Measurements from ENCODE around the gene RHOBTB1.
"Not testable (repeated sequence)": the region's sequence is repeated elsewhere in the genome, so short reads cannot be mapped to it uniquely, and the experiment has no call there.

The RHOBTB1 gene

DNA sequence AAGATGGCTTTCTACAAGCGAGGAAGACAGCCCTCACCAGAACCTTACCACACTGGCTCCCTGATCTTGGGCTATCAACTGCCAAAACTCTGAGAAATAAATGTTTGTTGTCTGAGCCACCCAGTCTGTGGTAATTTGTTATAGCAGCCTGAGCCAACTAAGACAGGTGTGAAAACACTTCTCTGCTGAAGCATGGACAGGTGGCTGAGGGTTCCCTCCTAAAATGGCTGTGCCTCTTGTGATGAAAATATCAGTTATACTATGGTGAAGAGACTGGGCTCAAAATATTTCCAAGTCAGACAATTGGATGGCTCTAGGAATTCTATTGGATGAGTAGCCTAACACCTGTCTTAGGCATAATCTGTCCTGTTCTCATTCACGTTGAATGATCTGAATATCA, 87.6 kb downstream of the RHOBTB1 start:
- no peak for DNase-seq

DNA sequence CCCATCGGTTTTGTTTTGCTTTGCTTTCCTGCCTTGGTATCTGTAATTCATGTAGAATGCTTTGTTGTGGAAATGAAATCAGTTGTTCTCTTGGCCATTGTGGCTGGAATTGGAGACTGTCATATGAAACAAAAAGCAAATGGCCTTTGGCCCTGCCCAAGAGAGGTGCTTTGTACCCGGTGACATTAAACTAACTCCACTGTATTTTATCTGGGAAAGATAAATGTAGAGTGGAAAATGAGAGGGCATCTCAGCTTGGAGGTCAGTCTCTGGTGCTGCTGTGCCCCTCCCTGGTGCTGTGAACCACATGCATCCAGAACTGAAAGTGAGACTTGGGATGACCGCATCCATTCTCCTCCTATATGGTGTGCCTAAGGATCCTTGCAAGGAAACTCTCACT, 90.3 kb downstream of the RHOBTB1 start:
- no peak for DNase-seq

DNA sequence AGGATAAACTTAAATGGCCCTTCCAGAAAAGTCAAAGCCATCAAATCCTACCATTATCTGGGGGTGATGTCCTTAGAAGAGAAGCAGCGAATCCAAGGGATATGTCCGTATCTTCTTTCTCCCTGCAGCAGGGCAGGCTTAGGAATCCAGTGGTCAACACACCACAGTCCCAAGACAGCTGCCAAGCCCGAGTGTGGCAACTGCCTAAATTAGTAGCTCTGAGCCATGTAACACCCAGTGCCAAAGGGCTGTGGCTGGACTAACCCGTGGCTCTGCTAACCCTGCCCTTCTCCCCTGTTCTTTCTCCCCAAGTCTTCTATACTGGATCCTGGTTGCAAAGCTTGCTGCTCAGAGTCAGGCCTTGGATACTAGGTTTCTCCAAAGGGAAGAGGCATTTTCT, 90.9 kb downstream of the RHOBTB1 start:
- no peak for DNase-seq

DNA sequence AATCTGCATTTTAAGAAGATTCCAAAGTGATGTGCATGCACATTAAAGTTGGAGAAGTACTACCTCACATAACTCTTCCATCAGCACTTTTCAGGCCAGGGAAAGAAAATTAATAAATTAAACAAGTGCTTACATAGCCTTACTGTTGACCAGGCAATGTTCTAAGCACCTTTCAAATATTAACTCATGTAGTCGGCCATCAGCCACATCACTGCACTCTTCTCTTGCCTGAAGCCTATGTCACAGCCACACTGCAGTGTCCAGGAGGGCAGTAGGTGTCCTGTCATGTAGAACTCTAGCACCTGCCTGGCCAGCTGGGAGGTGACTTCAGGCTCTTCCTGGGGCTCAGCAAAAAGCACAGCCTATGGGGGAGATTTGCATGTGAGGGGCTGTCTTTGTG, 94.2 kb downstream of the RHOBTB1 start:
- DNase-seq = no peak

DNA sequence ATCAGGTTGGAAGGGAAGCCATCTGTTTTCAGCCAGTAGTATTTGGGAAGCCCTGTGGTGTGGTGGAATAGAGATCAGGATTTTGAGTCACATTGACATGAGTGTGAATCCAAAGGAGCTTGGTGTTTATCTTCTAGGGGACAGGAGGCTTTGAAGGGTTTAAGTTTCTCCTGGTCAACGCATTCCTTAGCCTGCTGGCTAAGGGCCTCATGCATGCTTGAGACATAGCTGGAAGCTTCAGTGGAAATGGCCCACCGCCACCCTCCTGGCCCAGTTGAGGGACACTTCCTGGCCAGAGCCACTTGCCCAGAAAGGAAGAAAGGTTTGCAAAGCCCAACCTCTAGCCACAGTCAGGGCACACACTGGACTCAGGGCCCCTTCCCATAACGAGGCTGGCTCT, 94.8 kb downstream of the RHOBTB1 start:
- no peak for DNase-seq

DNA sequence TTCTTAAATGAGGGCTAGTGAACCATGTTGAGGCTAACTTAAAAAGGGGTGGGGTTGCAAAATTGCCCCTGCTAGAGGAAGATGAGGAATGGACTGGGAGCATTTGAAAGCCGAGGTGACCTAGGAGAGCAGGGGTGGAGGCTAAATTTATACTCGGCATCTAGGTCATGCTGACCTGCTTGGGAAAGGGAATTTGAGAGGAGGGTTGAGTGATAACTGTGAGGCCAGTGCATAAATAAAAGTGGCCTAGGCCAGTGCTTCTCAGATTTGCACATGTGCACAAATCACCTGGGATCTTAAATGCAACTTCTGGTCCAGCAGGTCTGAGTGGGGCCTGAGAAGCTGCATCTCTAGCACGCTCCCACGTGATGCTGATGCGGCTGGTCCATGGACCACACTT, 95.3 kb downstream of the RHOBTB1 start:
- DNase-seq = no peak

DNA sequence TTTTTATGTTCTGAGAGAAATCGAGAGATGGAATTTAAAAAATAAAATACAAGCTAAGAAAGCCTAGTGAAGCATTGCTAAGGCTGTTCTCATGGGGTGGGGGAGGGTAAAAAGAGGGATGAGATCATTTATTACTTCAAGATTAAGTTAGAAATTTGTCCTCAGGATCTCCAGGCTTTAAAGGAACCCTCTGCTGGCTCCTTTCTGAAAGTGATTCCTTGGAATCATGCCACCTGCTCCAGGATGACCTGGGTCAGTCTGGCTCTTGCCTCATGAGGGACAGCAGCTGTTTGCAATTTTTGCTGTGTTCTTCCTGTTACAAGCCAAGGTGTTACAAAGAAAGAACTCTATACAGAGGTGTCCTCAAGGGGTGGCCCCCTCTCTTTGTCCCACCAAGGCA, 95.9 kb downstream of the RHOBTB1 start:
- no peak for DNase-seq

DNA sequence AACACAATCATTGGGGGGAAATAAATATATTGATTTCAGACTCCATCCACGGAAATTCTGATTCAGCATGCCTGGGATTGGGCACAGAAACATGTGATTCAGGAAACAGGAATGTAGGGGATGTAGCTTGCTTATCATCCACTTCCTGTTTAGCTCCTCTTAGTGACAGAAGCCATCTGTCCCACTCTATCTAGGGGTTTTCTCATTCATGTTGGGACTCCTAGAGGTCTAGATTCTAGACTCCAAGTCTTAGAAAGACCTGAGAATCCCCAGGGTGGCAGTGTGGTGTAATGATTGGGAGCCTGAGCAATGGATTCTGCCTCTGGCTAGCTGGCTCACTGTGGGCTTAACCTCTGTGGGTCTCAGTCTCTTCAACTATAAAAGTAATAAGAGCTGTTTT, 97.8 kb downstream of the RHOBTB1 start:
- peak in 1 of 2 experiments; percentile 28 for DNase-seq

DNA sequence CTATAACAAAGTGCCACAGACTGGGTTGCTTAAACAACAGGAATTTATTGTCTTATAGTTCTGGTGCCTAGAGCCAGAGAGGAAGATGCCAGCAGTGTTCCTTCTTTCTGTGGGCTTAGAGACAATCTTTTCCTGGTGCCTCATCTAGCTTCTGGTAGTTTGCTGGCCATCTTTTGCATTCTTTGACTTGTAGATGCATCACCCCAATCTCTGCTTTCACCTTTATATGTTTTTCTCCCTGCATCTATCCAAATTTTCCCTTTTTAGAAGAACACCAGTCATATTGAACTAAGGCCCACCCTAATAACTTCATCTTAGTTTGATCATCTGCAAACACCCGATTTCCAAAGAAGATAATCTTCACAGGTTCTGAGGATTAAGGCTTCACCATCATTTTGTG, 98.9 kb downstream of the RHOBTB1 start:
- DNase-seq = no peak

DNA sequence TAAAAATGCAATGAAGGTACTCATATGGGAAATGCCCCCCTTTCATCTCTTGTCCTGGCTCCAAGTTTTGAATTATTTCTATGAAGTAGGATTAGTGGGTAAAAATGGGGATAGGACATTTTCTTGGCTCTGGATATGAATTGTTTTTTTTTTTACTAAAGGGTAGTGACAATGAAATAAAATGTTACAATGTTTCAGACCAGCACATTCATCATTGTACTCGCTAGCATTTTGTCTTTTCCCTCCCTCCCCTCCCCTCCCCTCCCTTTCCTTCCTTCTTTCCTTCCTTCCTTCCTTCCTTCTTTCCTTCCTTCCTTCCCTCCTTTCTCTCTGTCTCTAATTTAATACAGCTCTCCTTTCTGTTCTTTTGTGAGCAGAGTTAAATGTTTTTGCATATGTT, 101.3 kb downstream of the RHOBTB1 start:
- no peak for DNase-seq

DNA sequence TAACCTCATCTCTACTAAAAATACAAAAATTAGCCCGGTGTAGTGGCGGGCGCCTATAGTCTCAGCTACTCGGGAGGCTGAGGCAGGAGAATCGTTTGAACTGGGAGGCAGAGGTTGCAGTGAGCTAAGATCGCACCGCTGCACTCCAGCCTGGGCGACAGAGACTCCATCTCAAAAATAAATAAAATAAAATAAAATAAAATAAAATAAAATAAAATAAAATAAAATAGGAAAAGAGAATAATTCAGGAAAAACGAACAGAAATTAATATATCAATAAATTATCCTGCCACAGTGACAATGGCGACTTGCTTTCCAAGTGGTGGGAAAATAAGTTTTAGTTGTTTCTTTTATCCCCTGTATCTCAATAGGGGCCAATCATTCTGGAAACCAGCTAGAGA, 102.8 kb downstream of the RHOBTB1 start:
- not testable (repeated sequence) for DNase-seq

DNA sequence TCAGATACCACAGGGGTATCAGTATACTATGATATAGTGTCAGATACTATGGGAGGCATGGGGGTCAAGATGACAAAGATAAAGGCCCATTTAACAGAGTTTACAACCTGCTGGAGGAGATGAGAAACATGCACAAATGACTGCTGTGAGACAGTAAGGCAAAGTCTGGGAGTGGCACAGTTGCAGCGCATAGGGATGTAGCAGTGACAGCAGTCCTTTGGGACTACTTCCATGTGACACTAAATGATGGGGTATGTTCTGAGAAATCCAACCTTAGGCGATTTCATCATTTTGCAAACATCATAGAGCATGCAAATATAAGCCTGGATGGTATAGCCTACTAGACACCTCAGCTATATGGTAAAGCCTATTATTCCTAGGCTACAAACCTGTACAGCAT, 108.9 kb downstream of the RHOBTB1 start:
- no peak for DNase-seq

DNA sequence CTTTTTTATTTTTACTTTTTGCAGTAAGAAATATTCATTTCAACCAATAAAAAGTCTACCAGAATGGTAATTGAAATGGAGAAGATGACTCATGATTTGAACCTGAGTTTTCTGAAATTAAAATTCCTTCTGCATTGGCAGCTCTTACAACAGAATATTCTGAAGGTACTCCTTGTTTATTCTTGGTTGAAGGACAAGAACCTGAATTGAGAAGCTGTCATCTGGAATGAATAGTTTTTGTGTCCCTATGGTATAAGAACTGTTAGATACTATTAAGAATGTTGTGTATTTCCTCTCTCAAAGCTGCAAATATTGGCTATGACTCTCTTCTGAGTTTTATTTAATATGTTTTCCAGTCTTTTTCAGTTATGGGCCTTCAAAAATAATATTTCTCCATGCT, 109.6 kb downstream of the RHOBTB1 start:
- DNase-seq = no peak

DNA sequence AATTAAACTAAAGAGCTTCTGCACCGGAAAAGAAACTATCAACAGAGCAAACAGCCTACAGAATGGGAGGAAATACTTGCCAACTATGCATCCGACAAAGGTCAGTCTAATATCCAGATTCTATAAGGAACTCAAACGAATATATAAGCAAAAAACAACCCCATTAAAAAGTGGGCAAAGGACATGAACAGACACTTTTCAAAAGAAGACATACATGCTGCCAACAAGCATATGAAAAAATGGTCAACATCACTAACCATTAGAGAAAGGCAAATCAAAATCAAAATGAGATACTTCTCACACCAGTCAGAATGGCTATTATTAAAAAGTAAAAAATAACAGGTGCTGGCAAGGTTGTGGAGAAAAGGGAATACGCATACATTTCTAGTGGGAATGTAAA, 111.8 kb downstream of the RHOBTB1 start:
- DNase-seq = not testable (repeated sequence)

DNA sequence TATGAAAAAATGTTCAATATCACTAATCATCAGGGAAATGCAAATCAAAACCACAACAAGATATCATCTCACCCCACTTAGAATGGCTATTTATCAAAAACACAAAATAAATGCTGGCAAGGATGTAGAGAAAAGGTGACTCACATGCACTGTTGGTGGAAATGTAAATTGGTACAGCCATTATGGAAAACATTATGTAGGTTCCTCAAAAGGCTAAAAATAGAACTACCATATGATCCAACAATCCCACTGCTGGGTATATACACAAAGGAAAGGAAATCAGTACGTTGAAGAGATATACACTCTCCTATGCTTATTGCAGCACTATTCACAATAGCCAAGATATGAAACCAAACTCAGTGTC, 115.5 kb downstream of the RHOBTB1 start:
- DNase-seq = peak in 1 of 2 experiments; percentile 15

DNA sequence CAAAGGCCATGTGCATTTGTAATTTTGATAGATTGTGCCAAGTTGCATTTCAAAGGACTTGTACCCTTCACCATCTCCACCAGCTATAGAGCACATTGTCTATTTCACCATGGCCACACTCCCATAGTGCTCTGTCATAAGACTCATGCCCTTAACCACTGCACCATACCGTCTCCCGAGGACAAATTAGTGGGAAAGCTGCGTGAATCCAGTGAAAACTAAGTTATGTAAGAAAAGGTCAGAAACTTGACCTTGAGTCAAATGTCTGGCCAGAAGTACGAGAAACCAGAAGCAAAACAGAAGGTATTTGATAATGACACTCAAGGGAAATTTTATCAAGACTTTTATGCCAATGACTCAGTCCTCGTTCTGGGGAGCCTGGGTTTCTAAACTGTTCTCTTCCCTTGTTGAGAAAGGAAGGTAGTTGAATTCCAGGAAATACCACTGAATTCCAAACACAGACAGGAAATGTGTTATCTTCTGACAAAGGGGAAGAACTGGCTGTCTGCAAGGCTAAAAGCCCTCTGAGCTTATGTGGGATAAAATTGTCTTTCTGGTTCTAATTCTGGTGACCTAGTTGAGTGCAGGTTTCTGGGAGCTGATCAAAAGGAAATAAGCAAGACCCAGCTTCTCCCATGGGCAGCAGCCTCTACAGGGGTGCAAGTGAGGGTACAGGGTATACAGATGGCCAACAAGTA, 116.0 kb downstream of the RHOBTB1 start:
- DNase-seq = peak in 1 of 2 experiments; percentile 71

DNA sequence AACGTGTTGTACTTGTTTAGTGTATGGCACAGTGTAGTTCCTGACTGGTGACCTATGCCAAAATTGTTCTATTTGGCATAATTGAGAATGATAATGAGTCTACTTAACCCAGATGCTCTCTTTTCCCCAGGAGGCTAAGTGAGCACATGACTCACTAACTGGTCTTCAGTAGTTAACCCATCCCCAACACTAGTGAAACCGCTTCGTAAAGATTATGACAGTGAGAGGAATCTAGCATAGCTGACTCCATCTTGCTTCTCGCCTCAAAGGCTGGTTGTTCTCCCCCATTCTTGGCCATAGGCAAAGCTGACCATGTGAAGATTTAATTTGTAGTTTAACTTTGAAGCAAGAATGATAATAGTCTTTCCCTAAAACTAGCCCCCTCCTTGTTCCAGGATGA, 118.5 kb downstream of the RHOBTB1 start:
- DNase-seq = no peak

DNA sequence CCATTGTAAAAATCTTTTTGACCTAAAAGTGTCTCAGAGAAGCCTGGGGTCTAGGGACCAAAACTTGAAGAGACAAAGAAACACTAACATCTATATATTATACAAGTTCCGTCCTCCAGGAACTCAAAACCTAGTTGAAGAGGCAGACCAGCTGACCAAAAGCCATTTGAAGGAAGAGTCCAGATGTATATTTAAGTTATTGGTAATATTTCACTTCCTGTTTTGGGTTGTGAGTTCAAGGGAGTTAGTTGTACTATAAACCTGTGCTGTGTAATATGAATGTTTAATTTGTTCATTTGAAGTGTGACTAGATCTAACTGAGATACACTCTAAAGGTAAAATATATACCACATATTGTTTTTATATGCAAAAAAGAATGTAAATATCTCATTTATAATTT, 120.7 kb downstream of the RHOBTB1 start:
- DNase-seq = no peak

DNA sequence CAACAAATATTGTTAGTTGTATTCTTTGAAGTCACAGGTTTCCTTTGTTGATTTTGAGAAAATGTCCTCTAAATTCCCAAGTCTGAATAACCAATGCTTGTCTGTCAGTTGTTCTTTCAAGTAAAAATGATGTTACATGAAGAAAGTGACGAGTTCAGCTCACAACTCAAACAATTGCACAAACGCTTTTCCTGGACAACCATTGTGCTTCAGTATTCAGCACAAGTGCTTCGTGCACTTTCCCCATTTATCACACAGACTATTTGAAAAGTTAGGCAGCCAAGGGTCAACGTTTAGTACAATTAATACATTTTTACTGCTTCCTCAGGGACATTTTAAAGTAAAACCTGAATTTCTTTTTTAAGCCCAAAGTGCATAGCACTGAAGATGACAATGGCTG, 121.2 kb downstream of the RHOBTB1 start:
- DNase-seq = no peak

DNA sequence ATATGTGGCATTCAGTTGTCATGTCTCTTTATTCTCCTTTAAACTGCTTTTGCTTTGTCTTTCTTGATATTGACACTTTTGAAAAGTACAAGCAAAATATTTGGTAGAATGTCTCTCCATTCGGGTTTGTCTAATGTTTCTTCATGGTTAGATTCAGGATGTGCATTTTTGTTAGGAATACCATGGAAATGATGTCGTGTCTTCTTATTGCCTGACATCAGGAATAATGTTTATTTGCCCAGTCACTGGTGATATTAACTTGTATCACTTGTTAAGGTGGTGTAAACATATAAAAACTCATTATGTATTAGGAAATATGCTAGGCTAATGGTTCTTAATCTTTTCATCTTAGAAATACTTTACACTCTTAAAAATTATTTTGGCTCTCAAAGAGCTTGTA, 122.3 kb downstream of the RHOBTB1 start:
- DNase-seq = no peak

DNA sequence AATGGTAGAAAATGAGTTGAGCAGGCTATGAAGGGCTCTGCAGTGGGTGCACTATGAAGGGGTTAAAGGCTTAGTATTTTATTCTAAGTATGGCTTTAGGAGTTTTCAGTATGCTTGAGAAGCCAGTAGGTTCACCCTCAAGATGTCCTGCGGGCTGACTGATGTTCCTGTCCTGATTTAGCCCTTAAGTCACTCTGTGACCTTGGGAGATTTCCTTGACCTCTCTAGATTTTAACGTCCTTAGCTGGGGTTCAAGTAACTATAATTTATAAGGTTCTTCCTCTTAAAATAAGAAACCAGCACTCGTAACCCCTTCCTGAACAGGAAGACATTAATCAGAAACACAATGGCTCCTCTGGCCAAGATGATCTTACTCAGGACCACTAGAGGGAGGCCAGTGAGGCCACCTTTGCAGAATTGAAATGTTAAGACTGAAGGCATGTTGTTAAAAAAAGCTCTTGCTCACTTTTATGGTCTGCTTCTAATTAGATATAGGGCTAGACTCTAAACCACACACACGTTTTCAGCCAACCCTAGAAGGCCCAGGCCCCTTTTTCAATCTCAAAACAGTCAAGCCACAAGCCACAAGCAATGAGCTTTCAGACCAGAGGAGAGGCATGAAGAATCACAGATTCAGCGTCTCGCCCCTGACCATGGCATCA, 123.8 kb downstream of the RHOBTB1 start:
- peak in 1 of 2 experiments; percentile 7 for DNase-seq
